SU-DHL-6 (cell line): ENCODE data around the gene BRD8.

Source experiments
- H2AFZ ChIP-seq: fragments of 200-600 bp; sonication (generic); 2 replicates; pipeline ENCODE4 v1.6.1; 2014; ENCODE audit warnings: low read depth, mild to moderate bottlenecking, moderate library complexity, mixed read lengths, antibody characterized with exemption, low read length; ENCODE audit not compliant: severe bottlenecking
- H3F3A ChIP-seq: fragments of 200-600 bp; shearing (Covaris generic); 2 replicates; pipeline ENCODE4 v1.6.0; 2016; ENCODE audit warnings: antibody characterized with exemption, mild to moderate bottlenecking; ENCODE audit not compliant: insufficient read depth
- H3K27ac ChIP-seq: fragments of 200-600 bp; sonication (generic); 2 replicates; pipeline ENCODE4 v1.5.1; 2016; ENCODE audit warnings: low read depth, mild to moderate bottlenecking, low read length, moderate library complexity, mixed read lengths
- H3K27me3 ChIP-seq: fragments of 200-600 bp; sonication (generic), shearing (Covaris generic); 2 replicates; pipeline ENCODE4 v1.6.0; 2014; ENCODE audit warnings: mild to moderate bottlenecking, low read length
- H3K36me3 ChIP-seq: fragments of 200-600 bp; sonication (generic); 2 replicates; pipeline ENCODE4 v1.6.1; 2014; ENCODE audit warnings: mild to moderate bottlenecking, low read length, mixed read lengths
- H3K4me2 ChIP-seq: fragments of 300-600, 200-600 bp; shearing (Covaris generic), sonication (generic); 2 replicates; pipeline ENCODE4 v1.6.0; 2014; ENCODE audit warnings: low read length, low read depth, mild to moderate bottlenecking; ENCODE audit not compliant: poor library complexity, severe bottlenecking
- H3K4me3 ChIP-seq: fragments of 200-600 bp; sonication (generic); 2 replicates; pipeline ENCODE4 v1.5.1; 2014; ENCODE audit warnings: antibody characterized with exemption, low read length, mild to moderate bottlenecking, mixed read lengths; ENCODE audit not compliant: insufficient read depth, poor library complexity, severe bottlenecking
- H3K79me2 ChIP-seq: fragments of 200-600 bp; sonication (generic); 2 replicates; pipeline ENCODE4 v1.6.1; 2014; ENCODE audit warnings: mild to moderate bottlenecking, low read length, moderate library complexity; ENCODE audit not compliant: insufficient read depth
- H3K9ac ChIP-seq: fragments of 200-600 bp; sonication (generic); 2 replicates; pipeline ENCODE4 v1.7.0; 2014; ENCODE audit warnings: mild to moderate bottlenecking, low read length
- H3K9me2 ChIP-seq: fragments of 200-600 bp; sonication (generic); replicated peaks from 2 replicates; pipeline ENCODE4 v1.6.1; 2014; ENCODE audit warnings: low read length; ENCODE audit not compliant: insufficient read depth
- H3K9me3 ChIP-seq: fragments of 200-600 bp; sonication (generic); 2 replicates; pipeline ENCODE4 v1.6.1; 2014; ENCODE audit warnings: low read length, mixed read lengths; ENCODE audit not compliant: insufficient read depth
- H4K20me1 ChIP-seq: fragments of 200-600 bp; sonication (generic); 2 replicates; pipeline ENCODE4 v1.6.1; 2014; ENCODE audit warnings: low read depth, mild to moderate bottlenecking, antibody characterized with exemption, low read length, moderate library complexity, mixed read lengths
- CTCF ChIP-seq: fragments of 200-600 bp; sonication (generic); IDR thresholded peaks from one replicate; pipeline ENCODE4 v1.5.1; 2017; ENCODE audit warnings: antibody characterized with exemption, mild to moderate bottlenecking, low read length, moderate library complexity; ENCODE audit not compliant: insufficient read depth, poor library complexity, severe bottlenecking
- EZH2phosphoT487 ChIP-seq: fragments of 200-600 bp; sonication (generic), shearing (Covaris generic); conservative IDR thresholded peaks from 2 replicates; pipeline ENCODE4 v1.6.1; 2018; ENCODE audit warnings: mild to moderate bottlenecking, antibody characterized with exemption, low read length, moderate library complexity, mixed read lengths

Gene BRD8

GRCh38 chr5:138111181-138111580 lies 67.2 kb downstream of the BRD8 start:
- Histone ChIP-seq H3F3A (no peaks in the 10 kb centered on the region), H4K20me1 (no peaks in the 10 kb centered on the region), H3K4me2 (no peak overlapping the region), H3K79me2 (no peaks in the 10 kb centered on the region), H3K4me3 (no peak overlapping the region), H3K9me2 (no peaks in the 10 kb centered on the region), H3K27ac (no peak overlapping the region), H3K36me3 (no peaks in the 10 kb centered on the region), H3K9ac (no peak overlapping the region), H3K9me3 (no peaks in the 10 kb centered on the region), H2AFZ (no peak overlapping the region), H3K27me3 (no peaks in the 10 kb centered on the region)
- TF ChIP-seq CTCF (no peak), EZH2phosphoT487 (no peak)

GRCh38 chr5:138110266-138110963 lies 68.0 kb downstream of the BRD8 start:
- Histone ChIP-seq H3K9me3 (no peaks in the 10 kb centered on the region), H3K27ac (no peak overlapping the region), H3F3A (no peaks in the 10 kb centered on the region), H2AFZ (no peak overlapping the region), H3K79me2 (no peaks in the 10 kb centered on the region), H3K9me2 (no peaks in the 10 kb centered on the region), H3K4me3 (no peak overlapping the region), H3K36me3 (no peaks in the 10 kb centered on the region), H3K27me3 (no peaks in the 10 kb centered on the region), H3K4me2 (no peak overlapping the region), H4K20me1 (no peaks in the 10 kb centered on the region), H3K9ac (no peak overlapping the region)
- TF ChIP-seq EZH2phosphoT487 (no peak), CTCF (no peak)

- H3K36me3 ChIP-seq: no peaks in the 10 kb centered on the region
- no peak overlapping the region for H3K9ac ChIP-seq
- no peaks in the 10 kb centered on the region for H3K9me2 ChIP-seq
- no peak overlapping the region for H3K4me3 ChIP-seq
- H4K20me1 ChIP-seq: no peaks in the 10 kb centered on the region
- no peaks in the 10 kb centered on the region for H3F3A ChIP-seq
- TF ChIP-seq EZH2phosphoT487 (no peak), CTCF (no peak)
- no peaks in the 10 kb centered on the region for H3K9me3 ChIP-seq
- H3K79me2 ChIP-seq: no peaks in the 10 kb centered on the region
- no peak overlapping the region for H2AFZ ChIP-seq
- no peaks in the 10 kb centered on the region for H3K27me3 ChIP-seq
- no peak overlapping the region for H3K27ac ChIP-seq
- H3K4me2 ChIP-seq: no peak overlapping the region
Measured at GRCh38 chr5:138109463-138110265, 68.8 kb downstream of the BRD8 start.
